Hepatocyte (in vitro differentiated cells): ENCODE results near the gene ZNF138. TPM values are rescaled to one million over a fixed set of nuclear protein-coding genes. Genes with fewer than 3 reads are reported as not detected.

Experiments
- DNase-seq: peaks from one replicate; pipeline ENCODE4 v3.0.0-alpha.2; 2016; ENCODE audit warnings: low spot score
- H2AFZ ChIP-seq: fragments of 200-600 bp; sonication (generic); 2 replicates; pipeline ENCODE4 v1.6.0; 2016; ENCODE audit warnings: antibody characterized with exemption, mild to moderate bottlenecking
- H3K27ac ChIP-seq: fragments of 200-600 bp; sonication (generic); 2 replicates; pipeline ENCODE4 v1.5.1; 2016; ENCODE audit warnings: mild to moderate bottlenecking
- H3K27me3 ChIP-seq: fragments of 200-600 bp; sonication (generic); 2 replicates; pipeline ENCODE4 v1.6.1; 2016
- H3K36me3 ChIP-seq: fragments of 200-600 bp; sonication (generic); replicated peaks from 2 replicates; pipeline ENCODE4 v1.5.1; 2016; ENCODE audit warnings: low read depth; ENCODE audit not compliant: insufficient read depth
- H3K4me1 ChIP-seq: fragments of 200-600 bp; sonication (generic); 2 replicates; pipeline ENCODE4 v1.5.1; 2016; ENCODE audit warnings: mild to moderate bottlenecking, moderate library complexity; ENCODE audit not compliant: insufficient read depth
- H3K4me2 ChIP-seq: fragments of 200-600 bp; sonication (generic); 2 replicates; pipeline ENCODE4 v1.6.0; 2016
- H3K4me3 ChIP-seq: fragments of 200-600 bp; sonication (generic); 2 replicates; pipeline ENCODE4 v1.5.1; 2016; ENCODE audit warnings: mild to moderate bottlenecking
- H3K79me2 ChIP-seq: fragments of 200-600 bp; sonication (generic); 2 replicates; pipeline ENCODE4 v1.6.0; 2017; ENCODE audit warnings: mild to moderate bottlenecking
- H3K9me2 ChIP-seq: fragments of 200-600 bp; sonication (generic); replicated peaks from 2 replicates; pipeline ENCODE4 v1.6.0; 2017; ENCODE audit warnings: mild to moderate bottlenecking; ENCODE audit not compliant: insufficient read depth
- H3K9me3 ChIP-seq: fragments of 200-600 bp; sonication (generic); 2 replicates; pipeline ENCODE4 v1.5.1; 2016; ENCODE audit warnings: low read depth, mild to moderate bottlenecking
- H4K20me1 ChIP-seq: fragments of 200-600 bp; sonication (generic); 2 replicates; pipeline ENCODE4 v1.6.0; 2016; ENCODE audit warnings: mild to moderate bottlenecking; ENCODE audit not compliant: insufficient read depth, poor library complexity, severe bottlenecking
- EZH2 ChIP-seq: fragments of 200-600 bp; sonication (generic); IDR thresholded peaks from 2 replicates; pipeline ENCODE4 v1.6.1; 2016; ENCODE audit warnings: antibody characterized with exemption, mild to moderate bottlenecking, borderline replicate concordance
- EZH2phosphoT487 ChIP-seq: fragments of 200-600 bp; sonication (generic); IDR thresholded peaks from one replicate; pipeline ENCODE4 v1.6.1; 2018; ENCODE audit warnings: antibody characterized with exemption, mild to moderate bottlenecking, low read depth, moderate library complexity; ENCODE audit not compliant: unreplicated experiment, severe bottlenecking
- WGBS: methylation state at CpG from one replicate; pipeline ENCODE4 v1.1.6; 2016; ENCODE audit warnings: low lambda C conversion rate; ENCODE audit errors: missing lambda C conversion rate; 5-methylcytosine and 5-hydroxymethylcytosine counted together
- polyA plus RNA-seq: library from polyadenylated mRNA; unstranded; fragments of >200 nt; fragmentation: Nextera tagmentation; extraction: Ambion mirVana; gene quantifications from 2 replicates; pipeline ENCODE4 v1.2.1, GENCODE V29; 2016
- total RNA-seq: library from RNA; depleted of rRNA; stranded (reverse); fragments of >200 nt; gene quantifications from 2 replicates; pipeline ENCODE4 v1.2.3, GENCODE V29; 2014
- TF ChIP-seq, protein P1 (sequence below): fragments of 200-600 bp; sonication (generic); IDR thresholded peaks from 2 replicates; pipeline ENCODE4 v1.5.1; 2016; ENCODE audit warnings: antibody characterized with exemption, mild to moderate bottlenecking; ENCODE audit not compliant: poor library complexity

The ZNF138 gene
- total and polyA plus RNA-seq, 2 experiments from 2014 or later: 3.8 to 9.6 TPM

DNA sequence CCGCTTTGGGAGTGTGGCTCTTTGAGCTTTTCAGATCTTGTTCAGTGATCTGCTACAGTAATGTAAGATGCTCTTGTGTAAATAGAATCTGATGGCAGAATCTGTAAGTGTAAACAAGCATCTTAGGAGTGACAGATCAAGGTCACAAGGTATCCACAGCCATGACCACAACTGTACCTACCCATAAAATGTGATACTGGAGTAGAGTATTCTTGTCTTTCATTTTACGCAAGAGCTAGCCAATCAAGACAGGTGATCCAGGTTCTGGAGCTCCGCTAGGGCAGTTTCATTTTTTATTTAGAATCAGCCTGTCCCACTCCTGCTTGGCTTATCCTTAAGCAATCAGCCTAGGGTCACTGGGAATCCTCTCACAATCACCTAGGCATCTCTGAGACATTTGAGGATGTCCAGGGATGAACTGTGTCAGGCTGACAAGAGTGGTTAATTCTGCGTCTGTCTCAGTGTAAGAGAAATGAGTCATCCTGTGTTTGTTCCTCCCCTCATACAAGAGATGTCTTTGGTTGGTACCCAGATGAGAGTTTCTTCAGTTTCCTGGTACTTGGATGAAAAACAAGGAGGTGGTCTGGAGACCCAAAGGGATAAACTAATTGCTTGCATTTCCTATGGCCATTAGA is 13.6 kb downstream of the ZNF138 start:
- Histone ChIP-seq H4K20me1 (no peaks in the 10 kb centered on the region), H3K9me3 (no peaks in the 10 kb centered on the region), H3K4me1 (no peaks in the 10 kb centered on the region), H3K79me2 (no peaks in the 10 kb centered on the region), H3K27ac (no peak overlapping the region), H3K4me2 (no peak overlapping the region), H3K27me3 (no peaks in the 10 kb centered on the region), H3K9me2 (no peaks in the 10 kb centered on the region), H3K36me3 (no peaks in the 10 kb centered on the region), H3K4me3 (no peak overlapping the region), H2AFZ (no peak overlapping the region)
- no peak for TF ChIP-seq EZH2
- TF ChIP-seq, protein P1, sequence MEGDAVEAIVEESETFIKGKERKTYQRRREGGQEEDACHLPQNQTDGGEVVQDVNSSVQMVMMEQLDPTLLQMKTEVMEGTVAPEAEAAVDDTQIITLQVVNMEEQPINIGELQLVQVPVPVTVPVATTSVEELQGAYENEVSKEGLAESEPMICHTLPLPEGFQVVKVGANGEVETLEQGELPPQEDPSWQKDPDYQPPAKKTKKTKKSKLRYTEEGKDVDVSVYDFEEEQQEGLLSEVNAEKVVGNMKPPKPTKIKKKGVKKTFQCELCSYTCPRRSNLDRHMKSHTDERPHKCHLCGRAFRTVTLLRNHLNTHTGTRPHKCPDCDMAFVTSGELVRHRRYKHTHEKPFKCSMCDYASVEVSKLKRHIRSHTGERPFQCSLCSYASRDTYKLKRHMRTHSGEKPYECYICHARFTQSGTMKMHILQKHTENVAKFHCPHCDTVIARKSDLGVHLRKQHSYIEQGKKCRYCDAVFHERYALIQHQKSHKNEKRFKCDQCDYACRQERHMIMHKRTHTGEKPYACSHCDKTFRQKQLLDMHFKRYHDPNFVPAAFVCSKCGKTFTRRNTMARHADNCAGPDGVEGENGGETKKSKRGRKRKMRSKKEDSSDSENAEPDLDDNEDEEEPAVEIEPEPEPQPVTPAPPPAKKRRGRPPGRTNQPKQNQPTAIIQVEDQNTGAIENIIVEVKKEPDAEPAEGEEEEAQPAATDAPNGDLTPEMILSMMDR: no peak
- TF ChIP-seq EZH2phosphoT487: no peak
- no peak for DNase-seq
- WGBS: 87% methylated on average over 4 of the region's 4 CpGs

DNA sequence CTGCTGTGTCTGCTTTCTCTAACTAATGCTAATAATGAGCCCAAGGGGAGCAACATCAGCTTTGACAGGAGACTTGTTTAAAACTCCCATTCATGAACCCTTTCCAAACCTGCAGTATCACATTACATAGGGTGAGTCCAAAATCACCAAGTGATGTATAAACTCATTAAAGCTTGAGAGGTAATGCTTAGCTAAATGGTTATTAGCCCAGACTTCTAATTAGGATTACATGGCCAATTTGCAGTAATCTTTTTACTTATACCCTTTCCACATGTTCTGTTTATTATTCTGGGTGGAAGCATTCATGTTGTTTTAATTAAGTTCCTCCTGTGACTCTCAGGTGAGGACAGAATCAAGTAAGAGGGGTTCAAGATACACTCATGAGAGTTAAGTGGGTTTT is 17.5 kb downstream of the ZNF138 start:
- TF ChIP-seq EZH2 (no peak), EZH2phosphoT487 (no peak)
- TF ChIP-seq, protein P1: no peak
- Histone ChIP-seq H3K27ac (no peak overlapping the region), H3K4me3 (no peak overlapping the region), H3K9me2 (no peaks in the 10 kb centered on the region), H3K9me3 (no peaks in the 10 kb centered on the region), H3K4me2 (no peak overlapping the region), H3K4me1 (no peaks in the 10 kb centered on the region), H3K36me3 (no peaks in the 10 kb centered on the region), H3K27me3 (no peaks in the 10 kb centered on the region), H4K20me1 (no peaks in the 10 kb centered on the region), H2AFZ (no peak overlapping the region), H3K79me2 (no peaks in the 10 kb centered on the region)
- DNase-seq: no peak

GRCh38 chr7:64830926-64831325 is 36.7 kb downstream of the ZNF138 start:
- Histone ChIP-seq H3K9me3 (peaks cover 8% of the 10 kb centered on the region), H2AFZ (no peak overlapping the region), H3K9me2 (no peaks in the 10 kb centered on the region), H3K4me2 (no peak overlapping the region), H3K4me1 (no peaks in the 10 kb centered on the region), H3K27ac (no peak overlapping the region), H3K36me3 (no peaks in the 10 kb centered on the region), H3K27me3 (no peaks in the 10 kb centered on the region), H3K79me2 (no peaks in the 10 kb centered on the region), H4K20me1 (no peaks in the 10 kb centered on the region), H3K4me3 (no peak overlapping the region)
- TF ChIP-seq, protein P1: no peak
- TF ChIP-seq EZH2phosphoT487 (no peak), EZH2 (no peak)
- DNase-seq: no peak
- 100% methylated on average over 1 of the region's 1 CpG for WGBS
